PFSK-1 (cell line): ENCODE data around the gene DNAJC5G.

Experiments
- FOXP2 ChIP-seq: optimal IDR thresholded peaks from 2 replicates; pipeline ENCODE3; 2011; ENCODE audit warnings: borderline replicate concordance, control low read depth, inconsistent platforms; ENCODE audit not compliant: insufficient read depth; ENCODE audit errors: extremely low read length, extremely low read depth
- POLR2AphosphoS5 ChIP-seq: IDR thresholded peaks from 2 replicates; pipeline ENCODE4 v1.6.1; 2012; ENCODE audit warnings: low read depth, mild to moderate bottlenecking, control low read depth, low read length, moderate library complexity
- REST ChIP-seq, 2 experiments: IDR thresholded peaks; 2 replicates each; pipeline versions ENCODE4 v1.6.1 to v1.8.0; 2011 to 2012; ENCODE audit warnings: low read depth in 2 of 2, low read length in 2 of 2, control low read depth in 1 of 2, inconsistent platforms in 1 of 2, mild to moderate bottlenecking in 1 of 2, moderate library complexity in 1 of 2; ENCODE audit not compliant: insufficient read depth in 1 of 2
- SIN3A ChIP-seq: IDR thresholded peaks from 2 replicates; pipeline ENCODE4 v1.6.1; 2012; ENCODE audit warnings: mild to moderate bottlenecking, low read length, moderate library complexity, borderline replicate concordance; ENCODE audit not compliant: insufficient read depth
- TAF1 ChIP-seq: IDR thresholded peaks from 2 replicates; pipeline ENCODE4 v1.6.1; 2012; ENCODE audit warnings: low read length, control low read depth, borderline replicate concordance; ENCODE audit not compliant: insufficient read depth

The DNAJC5G gene

GRCh38 chr2:27320958-27321543, 45.8 kb downstream of the DNAJC5G start:
- TF ChIP-seq POLR2AphosphoS5 (peak; percentile 65; the same call in 1 of the 2 replicates), TAF1 (no peak), FOXP2 (peak; percentile 91), SIN3A (no peak), REST (IDR thresholded peaks at IDR 0.05; ENCODE audit: insufficient read depth in 1 of 2, low read depth in 2 of 2, low read length in 2 of 2) (peak; percentile 42 to 51; a peak in 3 of 4 replicates)

GRCh38 chr2:27322301-27322765, 47.1 kb downstream of the DNAJC5G start:
- no peak for TF ChIP-seq SIN3A
- TF ChIP-seq REST (IDR thresholded peaks at IDR 0.05; ENCODE audit: insufficient read depth in 1 of 2, low read depth in 2 of 2, low read length in 2 of 2), result no peak
- no peak; the same call in 1 of the 2 replicates for TF ChIP-seq POLR2AphosphoS5
- no peak for TF ChIP-seq TAF1
- no peak for TF ChIP-seq FOXP2

- peak; percentile 86; the same call in 1 of the 2 replicates for TF ChIP-seq SIN3A
- peak; percentile 90 for TF ChIP-seq POLR2AphosphoS5
- TF ChIP-seq REST (IDR thresholded peaks at IDR 0.05; ENCODE audit: insufficient read depth in 1 of 2, low read depth in 2 of 2, low read length in 2 of 2), result no peak; a peak in 1 of 4 replicates
- TF ChIP-seq TAF1, result peak; percentile 76
- TF ChIP-seq FOXP2, result peak; percentile 71
Measured at GRCh38 chr2:27322766-27323595, 47.7 kb downstream of the DNAJC5G start, which contains the start of gene MPV17. MPV17 (minus strand) TSS chr2:27323097; CDS start chr2:27322517, 580 bp downstream.

GRCh38 chr2:27323596-27324285, 48.5 kb downstream of the DNAJC5G start:
- no peak for TF ChIP-seq FOXP2
- TF ChIP-seq TAF1, result no peak
- no peak; the same call in 1 of the 2 replicates for TF ChIP-seq POLR2AphosphoS5
- no peak for TF ChIP-seq REST (IDR thresholded peaks at IDR 0.05; ENCODE audit: insufficient read depth in 1 of 2, low read depth in 2 of 2, low read length in 2 of 2)
- TF ChIP-seq SIN3A, result no peak
